Hematopoietic multipotent progenitor cell treated with erythropoietin and hydrocortisone succinate and interleukin-3 and kit ligand, for 6 days (in vitro differentiated cells): ENCODE data around the gene KCNE1.

Source experiments
- DNase-seq: peaks from one replicate; pipeline ENCODE4 v3.0.0-alpha.2; 2015

Gene KCNE1

DNA sequence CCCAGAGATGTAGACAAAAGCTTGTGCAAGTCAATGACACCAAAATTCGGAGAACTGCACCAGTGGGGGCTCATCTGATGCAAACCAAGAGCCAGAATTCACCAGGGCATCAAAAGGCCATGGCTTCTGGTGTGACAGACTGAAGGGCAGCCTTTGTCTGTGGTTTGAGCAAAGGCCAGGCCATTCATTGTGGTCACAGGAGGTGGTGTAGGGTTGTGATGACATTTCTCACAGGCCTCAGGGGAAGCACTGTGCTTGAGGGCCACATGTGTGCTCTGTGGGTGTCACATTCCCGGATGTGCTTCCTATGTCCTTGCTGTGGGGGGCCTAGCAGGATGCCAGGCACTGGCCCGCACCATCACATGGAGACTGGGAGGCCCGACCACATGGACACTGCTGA is 22.5 kb upstream of the KCNE1 start:
- peak; percentile 51 for DNase-seq

DNA sequence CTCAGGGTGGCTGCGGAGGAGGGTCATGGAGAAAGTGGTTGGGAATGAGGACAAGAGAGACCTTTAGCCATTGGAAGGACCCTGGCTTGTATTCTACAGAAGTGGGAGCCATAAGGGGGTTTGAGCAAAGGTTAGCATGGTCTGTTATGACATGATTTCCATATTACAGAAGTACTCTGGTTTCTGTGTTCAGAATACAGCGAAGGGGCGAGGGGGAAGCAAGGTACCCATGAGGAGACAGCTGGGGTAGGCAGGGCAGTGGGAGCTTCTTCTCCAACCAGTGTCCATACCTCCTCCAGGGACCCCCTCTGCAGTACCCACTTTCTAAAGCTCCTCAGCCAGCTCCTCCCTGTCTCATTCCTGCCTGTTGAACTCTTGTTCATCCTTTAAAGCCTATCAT is 21.9 kb upstream of the KCNE1 start:
- no peak for DNase-seq

DNA sequence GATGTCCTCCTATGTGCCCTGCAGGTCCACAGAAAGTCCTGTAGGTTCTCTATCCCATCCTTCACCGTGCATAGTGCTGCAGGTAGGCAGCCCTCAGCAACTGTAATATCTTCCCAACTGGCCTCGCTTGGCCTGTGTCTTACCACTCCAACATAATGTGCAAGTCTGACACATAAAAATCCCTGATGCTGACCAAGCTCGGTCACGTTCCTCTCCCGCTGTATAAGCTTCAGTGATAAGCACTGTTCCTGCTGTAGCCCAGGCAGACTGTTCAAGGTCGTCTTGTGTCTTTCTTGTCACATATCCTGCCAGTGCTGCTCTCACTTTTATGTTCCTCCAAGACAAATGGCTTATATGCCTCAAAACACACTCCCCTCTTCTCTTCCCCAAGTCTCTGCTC is 19.4 kb upstream of the KCNE1 start:
- no peak for DNase-seq

DNA sequence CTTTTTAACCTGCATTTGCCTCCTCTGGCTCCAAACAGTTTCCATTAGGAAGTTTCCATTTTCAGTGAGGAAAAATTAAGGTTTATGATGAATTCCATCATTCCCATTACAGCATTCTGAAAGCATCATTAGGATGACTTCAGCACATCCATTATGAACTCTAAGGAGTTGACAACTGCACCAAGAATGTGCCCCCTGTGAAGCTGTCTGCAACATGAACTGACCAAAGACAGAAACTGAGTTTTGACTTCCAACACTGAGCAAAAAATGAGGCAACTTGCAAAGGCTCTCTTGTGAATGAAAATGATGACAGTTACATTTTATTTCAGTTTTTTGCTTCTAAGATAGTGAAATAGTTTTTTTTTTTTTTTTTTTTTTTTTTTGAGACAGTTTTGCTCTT is 18.3 kb upstream of the KCNE1 start:
- DNase-seq, result no peak

DNA sequence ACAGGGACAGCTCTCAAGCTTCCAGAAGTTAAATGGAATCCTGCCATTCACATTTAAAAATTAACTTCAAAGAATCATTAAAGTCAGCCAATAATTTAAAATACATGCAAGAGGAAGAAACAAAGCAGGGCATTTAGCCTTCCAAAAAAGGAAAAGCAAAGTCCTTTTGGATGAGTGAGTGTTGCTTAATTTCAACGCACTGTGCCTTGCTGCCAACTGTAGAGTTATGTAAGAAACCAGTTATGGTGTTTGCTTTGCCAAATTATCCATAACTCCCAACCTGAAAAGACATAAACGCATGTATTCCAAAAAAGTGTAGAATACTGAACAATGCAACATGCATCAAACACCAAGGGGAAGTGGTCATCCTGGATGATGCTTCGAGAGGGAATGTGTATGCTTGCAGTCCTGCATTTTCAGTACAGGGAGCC is 16.1 kb upstream of the KCNE1 start:
- no peak for DNase-seq

DNA sequence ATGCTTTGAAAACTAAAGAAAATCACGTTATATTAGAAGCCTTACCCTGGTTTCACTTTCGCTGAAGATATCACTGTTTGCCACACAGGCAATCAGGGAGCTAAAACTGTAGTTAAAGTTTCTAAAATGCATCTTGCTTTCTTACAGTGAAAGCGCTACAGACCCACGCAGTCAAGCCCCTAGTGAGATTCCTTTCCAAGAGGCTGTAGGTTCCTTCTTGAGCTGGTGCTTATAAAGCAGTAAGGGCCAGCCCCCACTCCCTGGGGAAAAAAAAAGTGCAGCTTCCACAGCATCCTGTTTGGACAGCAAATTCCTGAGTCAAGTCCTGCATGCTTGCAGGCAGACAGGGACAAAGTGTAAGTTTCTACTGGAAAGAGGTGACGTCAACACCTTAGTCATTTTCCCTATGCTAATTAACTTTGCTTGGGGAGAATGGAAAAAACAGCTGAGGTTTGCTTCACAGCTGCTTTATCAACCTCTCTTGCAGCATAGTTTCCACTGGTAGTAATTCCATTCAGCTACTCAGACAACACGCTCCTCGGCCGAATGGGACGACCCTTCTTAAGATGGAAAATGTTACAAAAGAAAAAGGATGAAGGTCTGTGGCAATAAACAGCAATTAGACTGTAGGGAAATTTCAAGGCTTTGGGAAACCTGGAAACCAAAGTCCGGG is 14.7 kb upstream of the KCNE1 start:
- DNase-seq, result peak; percentile 8

DNA sequence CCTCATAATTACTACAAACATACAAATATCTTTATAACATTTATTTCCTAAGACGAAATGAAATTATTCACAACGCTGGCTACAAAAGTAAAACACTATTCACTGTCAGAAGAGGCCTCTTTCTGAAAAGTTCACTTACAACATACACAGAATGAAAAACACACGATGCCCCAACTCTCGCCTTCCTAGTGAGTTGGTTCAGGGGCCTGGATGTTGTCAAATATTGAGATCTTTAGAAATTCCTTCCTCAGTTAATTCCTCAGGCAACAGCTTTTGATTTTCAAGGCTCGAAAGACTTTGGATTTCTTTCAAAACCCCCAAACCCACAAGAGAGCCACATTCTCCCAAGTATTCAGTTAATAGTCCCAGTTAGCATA is 14.2 kb upstream of the KCNE1 start:
- DNase-seq, result no peak

DNA sequence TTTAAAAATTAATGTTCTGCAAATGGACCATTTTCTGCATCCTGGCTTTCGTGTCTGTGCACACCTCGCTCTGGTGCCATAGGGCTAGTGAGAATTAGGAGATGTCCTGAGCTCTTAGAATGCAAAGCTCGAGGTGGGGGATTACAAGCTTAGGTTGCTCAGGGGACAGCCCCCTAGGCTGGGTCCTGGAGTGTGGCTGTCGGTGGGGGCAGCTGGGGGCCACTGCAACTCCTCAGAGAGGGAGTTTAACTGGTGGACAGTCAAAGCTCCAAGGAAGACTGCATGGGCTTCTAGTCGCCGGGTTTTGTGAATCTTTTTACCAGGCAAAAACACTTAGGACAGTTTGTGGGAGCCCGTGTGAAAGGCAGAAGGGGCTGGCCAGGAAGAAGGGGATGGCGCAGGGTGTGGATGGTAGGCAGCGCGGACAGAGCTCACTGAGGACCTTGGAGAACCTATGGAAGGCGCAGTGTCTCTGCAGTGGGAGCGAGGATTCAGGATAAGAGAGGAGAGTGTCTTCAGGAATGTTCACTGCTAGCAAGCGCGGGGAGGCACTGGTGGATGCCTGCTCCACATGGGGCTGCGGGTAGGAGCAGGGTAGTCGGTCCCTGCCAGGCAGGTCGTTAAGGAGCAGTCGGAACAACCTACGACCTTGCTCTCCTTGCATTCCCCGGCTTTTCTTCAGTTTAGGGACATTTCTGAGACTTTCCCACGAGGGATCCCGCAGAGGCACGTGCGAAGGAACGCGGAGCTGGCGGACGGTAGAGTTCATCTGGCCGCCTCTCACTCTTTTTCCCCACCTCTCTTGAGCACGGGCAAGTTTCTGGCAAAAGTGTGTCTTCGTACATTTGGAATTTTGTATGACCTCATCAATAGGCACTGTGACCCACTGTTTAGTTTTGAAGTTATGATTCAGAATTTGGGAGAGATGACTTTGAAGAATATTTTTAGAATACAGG is 12.9 kb upstream of the KCNE1 start:
- no peak for DNase-seq

DNA sequence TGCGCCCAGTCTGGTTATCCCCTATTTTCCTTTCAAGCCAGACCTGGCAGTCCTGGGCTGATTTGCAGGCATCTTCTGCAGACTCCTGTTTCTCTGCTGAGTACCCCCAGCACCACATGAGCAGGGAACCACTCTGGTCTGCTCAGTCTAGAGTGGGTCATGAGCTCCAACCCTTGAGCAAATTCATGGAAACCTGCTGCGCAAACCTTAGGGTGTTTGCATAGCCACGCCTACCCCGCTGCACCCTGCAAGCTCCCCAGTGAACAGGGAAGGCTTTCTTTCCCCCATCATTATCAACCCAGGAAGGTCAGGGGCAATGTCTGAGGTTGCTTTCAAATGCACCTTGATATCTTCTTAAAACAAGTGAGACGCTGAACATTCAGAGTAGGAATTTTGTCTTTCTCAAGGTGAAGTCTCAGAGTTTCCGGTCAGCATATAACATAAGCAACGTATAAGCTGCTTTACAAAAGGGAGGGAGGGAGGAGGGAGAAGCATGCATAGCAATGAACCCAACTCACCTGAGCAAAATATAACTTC is 11.1 kb upstream of the KCNE1 start:
- no peak for DNase-seq

DNA sequence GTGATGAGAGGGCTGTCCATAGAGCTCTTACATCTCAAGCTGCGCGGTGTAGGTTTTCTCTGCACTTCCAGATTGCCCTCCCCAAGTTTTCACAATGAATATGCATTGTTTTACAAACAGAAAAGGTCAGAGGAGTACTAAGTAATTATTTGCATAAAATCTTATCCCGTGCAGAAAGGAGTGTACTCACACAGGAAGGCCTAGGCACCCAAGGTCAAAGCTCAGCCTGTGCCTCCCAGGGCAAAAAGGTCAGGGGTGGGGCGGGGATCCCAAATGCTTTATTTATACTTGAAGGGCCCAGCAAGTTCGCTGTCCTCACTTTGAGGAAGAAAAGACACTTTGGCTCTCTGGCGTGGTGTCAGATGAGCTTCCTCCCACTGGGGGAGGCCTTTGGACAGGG is 10.3 kb upstream of the KCNE1 start:
- no peak for DNase-seq

DNA sequence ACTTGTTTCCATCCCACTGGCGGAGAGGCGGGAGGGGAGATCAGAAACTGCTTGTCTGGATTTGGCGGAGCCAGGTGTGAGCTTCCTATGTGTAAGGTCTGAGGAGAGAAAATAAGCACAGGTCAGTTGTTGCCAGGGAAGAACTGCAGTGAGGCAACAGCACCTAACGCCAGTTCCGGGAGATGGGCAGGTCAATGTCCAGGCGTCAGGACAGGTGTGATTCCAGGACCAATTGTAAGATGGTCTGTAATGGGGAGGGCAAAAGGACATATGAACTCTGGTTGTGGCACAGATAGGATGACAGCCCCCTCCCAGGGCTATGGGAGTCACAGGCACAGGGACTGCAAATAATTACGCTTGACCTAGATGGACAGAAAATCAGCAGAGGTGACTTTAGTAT is 9.6 kb upstream of the KCNE1 start:
- DNase-seq, result no peak

DNA sequence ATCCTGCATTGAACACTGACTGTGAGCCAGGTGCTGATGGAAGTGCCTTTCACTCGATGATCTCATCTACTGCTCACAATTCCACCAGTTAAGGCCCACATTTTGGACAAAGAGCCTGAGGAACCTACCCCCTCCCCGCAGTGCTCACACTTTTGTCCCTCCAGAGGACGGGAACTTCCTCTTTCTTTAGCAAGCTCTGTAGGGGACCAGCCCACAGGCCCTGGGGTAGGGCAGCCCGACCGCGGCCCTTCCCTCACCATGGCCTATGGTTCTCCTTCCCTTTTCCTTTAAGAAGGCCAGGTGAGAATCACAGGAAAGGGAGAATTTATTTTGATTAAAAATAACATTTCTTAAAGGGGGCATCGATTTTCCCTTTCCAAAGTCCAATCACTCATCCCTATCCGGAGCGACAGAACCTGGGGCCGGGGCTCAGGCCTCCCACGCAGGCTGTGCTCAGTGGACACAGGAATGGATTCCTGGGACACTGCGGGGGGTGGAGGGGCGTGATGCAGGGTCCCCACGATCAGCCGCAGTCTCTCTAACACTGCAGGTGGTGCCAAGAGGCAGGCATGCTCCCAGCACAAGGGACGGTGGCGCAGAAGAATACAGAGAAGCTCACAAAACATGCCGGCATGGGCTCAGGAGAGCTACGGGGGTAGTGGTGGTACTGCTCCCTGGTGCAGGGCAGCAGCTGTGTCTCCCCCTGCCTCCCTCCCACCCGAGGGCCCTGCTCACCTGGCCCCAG is 8.9 kb upstream of the KCNE1 start:
- DNase-seq, result peak; percentile 63

DNA sequence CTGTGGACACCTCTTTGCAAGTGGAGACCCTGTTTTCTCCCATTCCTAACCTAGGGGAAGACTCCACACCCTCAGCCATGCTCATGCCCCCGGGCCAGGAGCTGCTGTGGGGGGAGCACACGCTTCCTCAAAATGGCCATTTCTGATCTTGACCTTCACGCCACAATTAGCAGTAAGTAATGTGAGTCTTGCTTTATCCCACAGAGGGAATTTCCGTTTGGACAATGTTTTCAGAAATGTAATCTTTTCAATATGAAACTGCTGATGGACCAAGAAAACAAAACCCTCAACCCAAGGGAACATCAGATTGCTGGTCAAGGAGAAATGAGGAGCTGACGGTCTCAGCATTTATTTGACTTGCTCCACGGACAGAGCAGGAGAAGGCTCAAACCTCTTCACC is 8.3 kb upstream of the KCNE1 start:
- DNase-seq, result no peak

DNA sequence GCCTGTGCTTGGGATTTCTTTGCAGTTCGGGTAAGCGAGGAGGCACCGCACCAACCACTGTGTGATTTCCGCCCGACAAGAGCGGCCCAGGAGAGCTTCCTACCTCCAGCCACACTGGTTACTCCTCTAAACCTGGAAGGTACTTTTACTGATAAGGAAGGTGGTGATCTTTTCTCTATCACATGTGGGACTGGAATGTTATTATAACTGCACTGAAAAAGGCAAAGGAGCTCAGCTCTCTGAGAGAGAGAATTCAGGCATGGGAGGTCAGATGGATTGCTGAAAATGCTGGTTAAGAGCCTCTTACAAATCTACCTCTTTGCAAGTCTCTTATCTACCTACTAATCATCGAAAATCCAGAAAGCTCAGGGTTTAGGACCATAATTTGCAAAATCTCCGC is 7.7 kb upstream of the KCNE1 start:
- no peak for DNase-seq

DNA sequence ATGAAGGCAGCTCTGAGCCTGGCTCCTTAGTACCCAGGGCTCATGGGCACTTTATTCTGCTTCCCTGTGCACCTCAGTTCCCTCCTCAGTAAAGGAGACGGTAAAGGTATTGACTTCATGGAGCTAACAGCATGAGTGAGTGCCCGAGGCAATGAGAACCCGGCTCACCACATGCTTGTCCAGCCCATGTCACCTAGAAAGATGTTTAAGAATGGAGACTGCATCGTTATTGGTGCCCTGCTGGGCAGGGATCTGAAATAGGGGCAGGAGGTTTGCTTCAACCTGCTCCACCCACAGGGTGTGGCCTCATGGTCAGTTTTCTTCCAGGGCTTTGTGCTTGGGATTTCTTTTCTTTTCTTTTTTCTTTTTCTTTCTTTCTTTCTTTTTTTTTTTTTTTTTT is 7.0 kb upstream of the KCNE1 start:
- no peak for DNase-seq

DNA sequence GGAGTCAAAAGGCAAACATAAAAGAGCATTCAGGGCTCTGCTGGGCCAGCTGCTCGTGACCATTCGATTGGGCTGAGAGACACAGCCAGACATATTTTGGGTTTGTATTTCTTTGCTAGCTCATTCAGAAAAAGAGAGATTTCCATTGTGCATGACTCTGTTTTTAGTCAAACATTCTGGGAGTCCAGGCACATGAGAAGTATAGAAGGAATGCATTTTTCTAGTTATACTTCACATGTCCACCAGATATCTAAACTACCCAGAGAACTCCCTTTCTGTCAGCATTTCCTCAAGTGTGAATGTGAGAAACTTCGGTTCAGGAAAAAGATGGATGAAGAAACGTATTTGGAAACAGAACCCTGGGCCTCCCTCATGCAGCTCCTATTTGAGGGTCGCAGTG is 6.3 kb upstream of the KCNE1 start:
- DNase-seq, result no peak

DNA sequence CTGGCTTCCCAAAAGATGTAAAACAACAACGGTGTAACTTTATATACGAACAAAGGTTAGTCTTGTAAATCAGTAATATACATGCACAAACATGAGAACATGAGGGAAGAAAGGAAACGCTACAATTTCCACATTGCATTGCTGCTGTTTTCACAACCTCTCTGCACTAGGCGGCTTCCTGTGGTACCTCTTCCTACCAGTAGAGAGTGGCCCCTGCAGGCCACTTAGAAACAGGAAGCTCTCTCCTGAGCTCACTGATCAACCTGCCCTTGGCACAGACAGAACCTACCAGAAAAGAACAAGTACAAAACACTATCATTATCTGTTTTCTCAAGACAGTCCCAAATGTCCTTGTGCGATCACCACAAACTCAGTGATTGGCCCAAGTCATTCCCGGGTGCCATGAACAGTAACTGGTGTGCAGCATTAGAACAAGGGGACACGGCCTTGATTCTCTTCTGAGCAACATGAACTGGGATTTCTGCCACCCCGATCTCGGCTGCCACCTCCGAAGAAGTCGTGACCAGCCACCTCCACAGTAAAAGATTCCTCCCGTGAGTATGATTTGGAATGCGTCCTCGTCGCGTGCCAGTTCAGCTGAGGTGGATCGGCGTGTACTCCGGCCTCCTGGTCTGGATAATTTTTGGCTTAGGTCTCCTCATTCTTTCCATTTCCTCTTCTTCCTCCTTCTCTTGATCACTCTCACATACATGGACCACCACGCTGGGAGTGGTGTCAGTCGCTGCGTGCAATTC is 5.7 kb upstream of the KCNE1 start:
- peak; percentile 82 for DNase-seq

DNA sequence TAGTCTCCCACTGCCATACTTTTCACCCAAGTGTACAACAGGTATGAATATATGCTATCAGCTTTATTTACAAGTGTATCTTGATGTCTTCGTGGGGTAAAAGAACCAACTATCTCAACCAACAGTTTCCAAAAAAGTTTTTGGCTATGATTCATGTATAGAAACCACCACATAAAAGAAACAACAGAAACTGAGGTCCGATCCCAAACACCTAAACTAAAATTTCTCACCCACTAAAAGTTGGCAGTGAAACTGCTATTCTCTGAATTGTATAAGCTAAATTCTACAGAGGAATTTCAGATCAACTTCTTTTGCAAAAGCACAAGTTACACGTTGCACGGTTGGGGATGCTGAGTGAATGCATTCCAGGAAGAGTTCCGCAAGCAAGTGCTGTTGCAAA is 5.0 kb upstream of the KCNE1 start:
- DNase-seq, result no peak

DNA sequence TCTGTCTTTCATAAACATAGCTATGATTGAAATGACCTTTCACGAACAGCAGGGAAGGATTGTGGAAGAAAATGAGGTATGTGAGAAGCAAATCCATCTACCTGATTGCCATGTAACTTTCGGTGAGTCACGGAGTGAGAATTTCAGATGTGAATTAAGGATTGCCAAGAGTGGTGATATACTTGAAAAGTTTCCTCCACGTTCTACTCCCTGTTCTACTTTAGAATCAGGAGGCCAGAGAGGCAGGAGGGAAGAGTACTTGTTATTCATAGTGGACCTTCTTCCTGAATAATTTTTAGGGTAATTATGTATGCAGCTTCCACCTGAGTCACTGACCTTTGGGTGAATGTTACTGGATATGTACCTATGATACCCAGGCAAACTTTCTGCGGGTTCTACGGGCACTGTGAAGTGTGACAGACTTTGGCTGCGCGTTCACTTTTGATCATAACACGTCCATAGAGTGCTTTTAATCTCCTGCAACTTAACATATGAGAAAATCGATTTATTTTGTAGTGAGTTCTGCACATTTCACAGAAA is 2.6 kb upstream of the KCNE1 start:
- DNase-seq, result no peak

DNA sequence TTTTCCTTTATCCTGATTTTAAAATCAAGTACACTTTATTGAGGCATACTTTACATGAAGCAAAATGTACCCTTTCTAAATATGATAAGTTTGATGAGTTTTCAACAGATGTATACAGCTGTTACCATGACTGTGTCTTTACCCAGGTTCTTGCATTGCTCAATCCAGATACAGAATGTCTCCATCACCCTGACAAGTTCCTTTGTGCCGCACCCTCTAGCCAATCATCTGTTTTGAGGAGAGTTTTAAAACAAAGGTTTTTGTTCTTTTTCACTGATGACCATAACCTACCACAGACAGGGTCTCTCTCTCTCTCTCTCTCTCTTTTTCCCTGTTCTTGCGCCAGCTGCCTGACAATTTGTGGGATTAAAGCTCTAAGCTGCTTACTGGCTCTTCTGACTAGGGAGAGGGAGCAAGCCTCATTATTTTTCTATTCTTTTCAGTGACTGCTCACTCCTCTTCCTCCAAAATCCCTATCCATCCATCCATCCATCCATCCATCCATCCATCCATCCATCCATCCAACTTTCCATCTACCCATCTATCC is 1.2 kb upstream of the KCNE1 start:
- peak; percentile 71 for DNase-seq

DNA sequence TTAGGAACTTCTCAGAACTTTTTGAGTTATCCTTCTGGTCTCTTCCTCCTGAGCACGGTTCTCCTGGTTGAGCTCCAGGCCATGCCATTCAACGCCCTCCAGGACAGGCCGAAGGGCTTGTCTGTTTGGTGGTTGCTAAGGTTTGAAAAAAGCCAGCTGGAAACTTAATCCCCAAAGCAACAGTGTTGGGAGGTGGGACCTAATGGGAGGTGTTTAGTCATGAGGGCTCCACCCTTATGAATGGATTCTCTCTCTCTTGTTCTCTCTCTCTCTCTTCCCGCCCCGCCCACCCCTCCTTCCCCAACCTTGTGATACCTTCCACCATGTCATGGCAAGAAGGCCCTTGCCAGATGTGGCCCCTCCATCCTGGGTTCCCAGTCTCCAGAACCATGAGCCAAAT is 829 bp downstream of the KCNE1 start:
- DNase-seq, result no peak
